GM19395 (cell line): Measurements from ENCODE around the gene HBG2.

ENCODE experiments used
- ATAC-seq: cut with Tn5 transposase; IDR thresholded peaks from one replicate; pipeline ENCODE4 v1.9.1; 2021; ENCODE audit warnings: mild to moderate bottlenecking, moderate library complexity; ENCODE audit not compliant: unreplicated experiment

HBG2 gene

DNA sequence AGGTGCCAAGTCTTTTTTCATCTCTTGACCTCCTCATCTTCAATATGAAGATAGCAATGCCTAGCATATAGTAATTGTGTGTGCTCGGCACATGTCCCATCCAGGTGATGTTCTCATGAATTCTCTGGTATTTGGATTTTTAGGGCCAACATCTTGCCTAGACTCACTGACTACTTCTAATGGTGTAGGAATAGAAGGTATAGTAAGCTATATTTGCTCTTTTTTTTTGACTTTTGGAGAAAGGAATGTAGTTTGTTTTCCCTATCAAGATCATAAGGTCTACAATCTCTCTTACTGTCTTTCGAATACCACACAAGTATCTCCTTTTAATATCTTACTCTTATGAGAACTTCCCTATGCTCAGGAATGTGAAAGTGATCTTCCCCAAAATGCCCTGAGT lies 23.5 kb downstream of the HBG2 start:
- ATAC-seq: no peak

DNA sequence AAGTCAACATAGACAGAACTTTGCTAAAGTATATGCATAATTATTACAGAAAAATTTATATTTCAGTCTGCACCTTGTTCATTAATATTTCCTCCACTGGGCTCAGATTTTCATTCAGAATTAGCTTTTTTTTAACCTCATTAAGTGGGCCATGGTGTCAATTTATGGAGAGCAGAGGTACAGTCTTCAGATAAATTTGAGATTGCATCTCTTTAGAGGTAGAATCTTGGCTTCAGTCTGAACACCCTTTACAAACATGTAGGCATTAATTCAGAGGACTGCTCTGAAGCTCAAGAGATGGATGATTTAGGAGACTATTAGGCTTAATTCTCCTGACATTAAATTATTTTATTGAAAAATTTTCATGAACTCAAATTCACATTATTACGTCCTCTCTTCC lies 24.3 kb downstream of the HBG2 start:
- no peak for ATAC-seq

DNA sequence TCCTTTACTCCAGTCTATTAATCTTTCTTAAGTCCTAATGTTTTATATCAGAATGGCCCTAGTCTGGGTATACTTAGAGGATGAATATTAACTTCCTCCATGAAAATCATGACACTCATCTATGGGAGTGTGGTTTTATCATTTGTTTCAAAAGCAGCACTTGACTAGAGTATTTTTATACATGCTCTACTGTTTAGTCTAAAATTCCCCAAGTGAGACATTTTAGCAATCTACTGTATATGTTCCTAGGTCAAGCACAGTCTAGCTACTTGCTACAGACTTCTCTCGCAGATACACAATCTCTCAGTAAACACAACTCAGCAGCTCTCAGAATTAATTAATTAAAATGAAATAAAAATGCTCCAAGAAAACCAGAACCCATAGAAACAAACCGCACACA lies 24.8 kb downstream of the HBG2 start:
- no peak for ATAC-seq

DNA sequence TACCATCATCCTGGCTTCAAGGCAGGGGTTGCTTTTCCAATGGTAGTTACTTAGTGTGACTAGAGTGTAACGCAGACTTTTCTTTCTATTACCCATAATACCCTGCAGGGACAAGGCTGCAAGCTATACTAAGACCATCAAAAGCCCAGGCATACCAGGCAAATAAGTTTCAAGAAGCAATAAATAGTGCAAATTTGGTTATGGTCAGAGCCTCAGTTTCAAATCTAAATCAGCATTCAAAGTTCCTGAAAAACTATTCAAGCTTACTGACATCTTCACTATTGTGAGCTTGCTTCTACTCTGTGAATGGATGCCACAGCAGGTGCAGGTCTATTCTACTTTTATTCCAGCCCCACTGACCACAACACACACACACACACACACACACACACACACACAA lies 25.2 kb downstream of the HBG2 start:
- no peak for ATAC-seq

DNA sequence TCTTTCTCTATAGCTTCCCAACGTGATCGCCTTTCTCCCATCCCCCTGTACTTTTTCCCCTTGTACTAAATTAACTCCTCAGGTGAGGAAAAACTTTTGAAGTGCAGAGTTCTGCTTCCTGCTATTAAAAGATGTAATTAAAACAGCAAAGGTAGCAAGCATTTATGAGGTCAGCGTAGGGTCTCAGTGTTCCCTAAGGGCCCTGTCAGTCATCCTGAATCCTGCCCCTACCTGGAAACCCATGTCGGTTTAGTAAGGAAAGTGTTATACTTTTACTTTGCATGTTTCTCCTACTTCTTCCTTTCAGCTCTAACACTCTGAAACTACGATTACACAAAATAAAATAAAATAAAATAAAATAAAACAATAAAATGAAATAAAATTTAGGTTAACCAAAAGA lies 26.5 kb downstream of the HBG2 start:
- ATAC-seq: no peak

DNA sequence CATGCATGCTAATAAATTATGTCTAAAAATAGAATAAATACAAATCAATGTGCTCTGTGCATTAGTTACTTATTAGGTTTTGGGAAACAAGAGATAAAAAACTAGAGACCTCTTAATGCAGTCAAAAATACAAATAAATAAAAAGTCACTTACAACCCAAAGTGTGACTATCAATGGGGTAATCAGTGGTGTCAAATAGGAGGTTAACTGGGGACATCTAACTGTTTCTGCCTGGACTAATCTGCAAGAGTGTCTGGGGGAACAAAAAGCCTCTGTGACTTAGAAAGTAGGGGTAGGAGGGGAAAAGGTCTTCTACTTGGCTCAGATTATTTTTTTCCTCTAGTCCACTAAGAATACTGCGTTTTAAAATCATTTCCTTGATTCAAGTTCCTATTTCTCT lies 26.9 kb downstream of the HBG2 start:
- ATAC-seq: no peak

DNA sequence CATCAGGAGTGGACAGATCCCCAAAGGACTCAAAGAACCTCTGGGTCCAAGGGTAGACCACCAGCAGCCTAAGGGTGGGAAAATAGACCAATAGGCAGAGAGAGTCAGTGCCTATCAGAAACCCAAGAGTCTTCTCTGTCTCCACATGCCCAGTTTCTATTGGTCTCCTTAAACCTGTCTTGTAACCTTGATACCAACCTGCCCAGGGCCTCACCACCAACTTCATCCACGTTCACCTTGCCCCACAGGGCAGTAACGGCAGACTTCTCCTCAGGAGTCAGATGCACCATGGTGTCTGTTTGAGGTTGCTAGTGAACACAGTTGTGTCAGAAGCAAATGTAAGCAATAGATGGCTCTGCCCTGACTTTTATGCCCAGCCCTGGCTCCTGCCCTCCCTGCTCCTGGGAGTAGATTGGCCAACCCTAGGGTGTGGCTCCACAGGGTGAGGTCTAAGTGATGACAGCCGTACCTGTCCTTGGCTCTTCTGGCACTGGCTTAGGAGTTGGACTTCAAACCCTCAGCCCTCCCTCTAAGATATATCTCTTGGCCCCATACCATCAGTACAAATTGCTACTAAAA lies 27.8 kb downstream of the HBG2 start, which contains the start of gene HBB:
HBB (minus strand) TSS at position 340 of the 579 bp plus-strand sequence; CDS start at position 290, 50 bp downstream.
- ATAC-seq: no peak

DNA sequence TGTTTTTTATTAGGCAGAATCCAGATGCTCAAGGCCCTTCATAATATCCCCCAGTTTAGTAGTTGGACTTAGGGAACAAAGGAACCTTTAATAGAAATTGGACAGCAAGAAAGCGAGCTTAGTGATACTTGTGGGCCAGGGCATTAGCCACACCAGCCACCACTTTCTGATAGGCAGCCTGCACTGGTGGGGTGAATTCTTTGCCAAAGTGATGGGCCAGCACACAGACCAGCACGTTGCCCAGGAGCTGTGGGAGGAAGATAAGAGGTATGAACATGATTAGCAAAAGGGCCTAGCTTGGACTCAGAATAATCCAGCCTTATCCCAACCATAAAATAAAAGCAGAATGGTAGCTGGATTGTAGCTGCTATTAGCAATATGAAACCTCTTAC lies 29.1 kb downstream of the HBG2 start:
- no peak for ATAC-seq

DNA sequence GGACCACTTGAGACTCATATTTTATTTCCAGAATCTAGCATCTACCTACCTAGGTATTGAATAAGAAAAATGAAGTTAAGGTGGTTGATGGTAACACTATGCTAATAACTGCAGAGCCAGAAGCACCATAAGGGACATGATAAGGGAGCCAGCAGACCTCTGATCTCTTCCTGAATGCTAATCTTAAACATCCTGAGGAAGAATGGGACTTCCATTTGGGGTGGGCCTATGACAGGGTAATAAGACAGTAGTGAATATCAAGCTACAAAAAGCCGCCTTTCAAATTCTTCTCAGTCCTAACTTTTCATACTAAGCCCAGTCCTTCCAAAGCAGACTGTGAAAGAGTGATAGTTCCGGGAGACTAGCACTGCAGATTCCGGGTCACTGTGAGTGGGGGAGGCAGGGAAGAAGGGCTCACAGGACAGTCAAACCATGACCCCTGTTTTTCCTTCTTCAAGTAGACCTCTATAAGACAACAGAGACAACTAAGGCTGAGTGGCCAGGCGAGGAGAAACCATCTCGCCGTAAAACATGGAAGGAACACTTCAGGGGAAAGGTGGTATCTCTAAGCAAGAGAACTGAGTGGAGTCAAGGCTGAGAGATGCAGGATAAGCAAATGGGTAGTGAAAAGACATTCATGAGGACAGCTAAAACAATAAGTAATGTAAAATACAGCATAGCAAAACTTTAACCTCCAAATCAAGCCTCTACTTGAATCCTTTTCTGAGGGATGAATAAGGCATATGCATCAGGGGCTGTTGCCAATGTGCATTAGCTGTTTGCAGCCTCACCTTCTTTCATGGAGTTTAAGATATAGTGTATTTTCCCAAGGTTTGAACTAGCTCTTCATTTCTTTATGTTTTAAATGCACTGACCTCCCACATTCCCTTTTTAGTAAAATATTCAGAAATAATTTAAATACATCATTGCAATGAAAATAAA lies 29.8 kb downstream of the HBG2 start:
- no peak for ATAC-seq

DNA sequence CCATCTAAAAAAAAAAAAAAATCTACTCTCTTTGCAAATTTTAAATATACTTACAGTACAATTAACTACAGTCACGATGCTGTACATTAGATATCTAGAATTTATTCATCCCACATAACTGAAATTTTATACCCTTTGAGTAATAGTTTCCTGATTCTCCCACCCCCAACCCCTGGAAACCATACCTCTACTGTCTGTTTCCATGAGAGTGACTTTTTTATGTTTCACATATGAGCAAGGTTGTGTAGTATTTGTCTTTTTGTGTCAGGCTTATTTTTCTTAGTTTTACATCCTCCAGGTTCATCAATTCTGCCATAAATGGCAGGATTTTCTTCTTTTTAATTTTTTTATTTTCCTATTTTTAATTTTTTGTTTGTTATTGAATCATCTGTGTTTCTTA lies 30.9 kb downstream of the HBG2 start:
- no peak for ATAC-seq

DNA sequence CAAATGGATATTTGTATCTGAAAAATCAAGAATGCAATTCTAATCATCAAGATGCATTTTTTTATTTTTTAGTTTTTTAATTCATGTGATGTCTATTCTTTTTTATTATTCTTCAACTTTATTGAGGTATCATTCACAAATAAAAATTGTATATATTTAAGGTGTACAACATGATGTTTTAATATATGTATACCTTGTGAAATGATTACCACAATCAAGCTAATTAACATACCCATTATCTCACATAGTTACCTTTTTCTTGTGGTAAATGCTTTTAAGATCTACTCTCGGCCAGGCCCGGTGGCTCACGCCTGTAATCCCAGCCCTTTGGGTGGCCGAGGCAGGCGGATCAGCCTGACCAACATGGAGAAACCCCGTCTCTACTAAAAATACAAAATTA lies 31.4 kb downstream of the HBG2 start:
- no peak for ATAC-seq

DNA sequence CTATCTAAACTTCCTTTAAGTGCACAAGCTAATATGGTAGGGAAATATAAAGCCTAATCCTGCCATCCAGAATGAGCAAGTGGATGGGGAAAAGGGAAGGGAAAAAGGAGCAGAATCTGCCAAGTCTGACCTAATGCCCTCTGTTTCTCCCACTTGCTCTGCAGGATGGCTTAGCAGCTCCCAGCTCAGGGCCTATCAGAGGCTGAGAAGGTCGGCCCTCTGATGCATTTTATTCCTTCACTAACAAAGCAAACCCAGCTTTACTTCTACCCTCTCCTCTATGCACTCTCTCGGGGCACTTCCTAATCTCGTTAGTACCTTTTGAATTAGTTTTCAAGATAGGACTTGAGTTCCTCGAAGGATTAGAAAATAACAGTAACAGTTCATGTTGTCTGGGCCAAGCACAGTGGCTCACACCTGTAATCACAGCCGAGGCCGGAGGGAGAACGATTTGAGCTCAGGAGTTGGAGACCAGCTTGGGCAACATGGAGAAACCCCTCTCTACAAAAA lies 44.1 kb downstream of the HBG2 start:
- no peak for ATAC-seq

DNA sequence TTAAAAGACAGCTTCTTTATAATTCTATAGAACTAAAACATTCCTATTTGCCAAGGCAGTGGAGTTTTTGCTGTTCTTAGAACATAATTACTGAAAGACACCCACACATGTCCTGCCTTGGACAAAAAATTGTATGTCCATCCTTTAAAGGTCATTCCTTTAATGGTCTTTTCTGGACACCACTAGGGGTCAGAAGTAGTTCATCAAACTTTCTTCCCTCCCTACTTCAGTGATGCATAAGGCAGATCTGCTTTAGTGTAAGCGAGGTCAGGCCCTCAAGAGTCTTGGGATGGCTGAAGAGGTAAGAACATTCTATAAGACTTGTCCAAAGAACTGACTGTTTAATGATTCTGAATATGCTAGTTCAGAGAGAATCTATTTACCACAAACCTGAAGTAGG lies 49.8 kb downstream of the HBG2 start:
- ATAC-seq: no peak

DNA sequence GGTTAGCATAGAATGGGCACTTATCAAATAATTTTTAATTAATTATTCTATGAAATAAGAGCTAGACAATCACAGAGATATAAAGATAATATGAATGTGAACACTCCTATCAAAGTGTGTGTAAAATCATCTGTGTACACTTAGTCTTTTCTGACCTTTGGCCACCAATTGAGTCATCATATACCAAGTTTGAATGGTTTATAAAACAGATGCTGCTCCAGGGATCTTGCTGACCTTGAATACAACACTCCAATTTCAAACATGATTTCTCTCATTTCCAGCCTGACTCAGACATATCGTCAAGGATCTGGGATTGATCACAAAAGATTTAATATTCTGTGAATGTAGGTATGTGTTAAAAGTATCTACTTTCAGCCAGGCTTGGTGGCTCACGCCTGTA lies 51.2 kb downstream of the HBG2 start:
- ATAC-seq: no peak
